Loucy (cell line): ENCODE data around the gene CCL25.

ENCODE experiments used
- CTCF ChIP-seq: fragments of 200-600 bp; sonication (generic); conservative IDR thresholded peaks from 2 replicates; pipeline ENCODE4 v1.5.1; 2014; ENCODE audit warnings: mild to moderate bottlenecking, antibody characterized with exemption, low read length
- EZH2phosphoT487 ChIP-seq: fragments of 200-600 bp; IDR thresholded peaks from 2 replicates; pipeline ENCODE4 v1.6.1; 2018; ENCODE audit warnings: antibody characterized with exemption, mild to moderate bottlenecking, moderate library complexity, borderline replicate concordance

GRCh38 chr19:8045872-8046568 is 6.5 kb upstream of the CCL25 start:
- TF ChIP-seq CTCF (no peak), EZH2phosphoT487 (no peak)
